Suprapubic skin (tissue), 3 donors: ENCODE measurements around the gene MOB3A.

Experiments
- POLR2AphosphoS5 ChIP-seq, 3 donors: sonication (generic); formaldehyde crosslinking; IDR thresholded peaks; one replicate each; pipeline ENCODE4 v1.6.1; 2017; ENCODE audit warnings: antibody characterized with exemption in 3 of 3
- TF ChIP-seq, protein P1 (sequence below), 2 donors: fragments of 200-600 bp in 1 of 2; fragments of 450-650 bp in 1 of 2; sonication (generic) in 1 of 2; IDR thresholded peaks; one replicate each; pipeline ENCODE4 v1.5.1; 2016 to 2019; ENCODE audit warnings: antibody characterized with exemption in 2 of 2, mild to moderate bottlenecking in 1 of 2, moderate library complexity in 1 of 2

DNA sequence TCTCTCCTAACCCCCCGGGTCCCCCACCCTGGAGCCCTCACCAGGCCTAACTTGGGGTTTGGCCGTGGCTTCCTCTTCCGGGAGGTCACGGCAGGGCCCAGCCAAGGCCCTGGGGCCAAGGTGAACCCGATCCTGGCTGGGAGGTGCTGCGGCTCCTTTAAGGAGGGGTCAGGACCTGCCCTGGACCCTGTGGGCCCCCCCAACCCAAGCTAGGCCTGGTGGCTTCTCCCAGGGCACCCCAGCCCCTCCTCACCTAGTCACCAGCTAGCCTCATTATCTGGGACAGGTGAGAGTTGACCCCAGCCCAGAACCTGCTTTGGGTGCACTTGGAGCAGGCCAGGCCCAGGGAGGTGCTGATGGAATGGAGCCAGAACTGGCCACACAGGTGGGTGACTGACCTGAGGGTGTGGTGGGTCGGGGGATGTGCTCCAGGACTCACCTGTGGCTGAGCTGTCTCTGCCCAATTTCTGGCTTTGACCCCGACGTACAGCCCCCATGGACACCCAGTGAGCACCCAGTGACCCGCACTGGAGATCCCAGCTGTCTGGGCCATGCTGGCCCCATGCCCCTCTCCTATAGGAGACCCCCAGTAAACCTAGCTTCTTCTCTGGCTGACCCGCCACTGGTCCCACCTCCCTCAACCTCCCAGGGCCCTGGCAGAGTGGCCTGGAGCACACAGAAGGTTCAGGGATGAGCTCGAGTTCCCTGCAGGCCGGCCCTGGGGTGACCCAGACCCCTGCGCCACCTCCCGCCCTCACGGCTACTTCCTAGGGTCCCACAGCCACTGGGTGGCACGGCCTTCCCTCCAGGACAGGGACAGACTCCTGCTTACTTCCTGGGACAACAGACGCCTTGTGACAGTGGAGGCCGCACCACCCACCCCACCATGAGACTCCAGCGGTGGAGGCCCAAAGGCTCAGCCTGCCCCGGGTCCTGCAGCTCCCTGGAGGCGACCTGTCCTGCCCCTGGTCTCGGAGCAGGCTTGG lies 38.3 kb downstream of the MOB3A start:
- no peak for TF ChIP-seq POLR2AphosphoS5 (IDR thresholded peaks at IDR 0.05)
- TF ChIP-seq, protein P1, sequence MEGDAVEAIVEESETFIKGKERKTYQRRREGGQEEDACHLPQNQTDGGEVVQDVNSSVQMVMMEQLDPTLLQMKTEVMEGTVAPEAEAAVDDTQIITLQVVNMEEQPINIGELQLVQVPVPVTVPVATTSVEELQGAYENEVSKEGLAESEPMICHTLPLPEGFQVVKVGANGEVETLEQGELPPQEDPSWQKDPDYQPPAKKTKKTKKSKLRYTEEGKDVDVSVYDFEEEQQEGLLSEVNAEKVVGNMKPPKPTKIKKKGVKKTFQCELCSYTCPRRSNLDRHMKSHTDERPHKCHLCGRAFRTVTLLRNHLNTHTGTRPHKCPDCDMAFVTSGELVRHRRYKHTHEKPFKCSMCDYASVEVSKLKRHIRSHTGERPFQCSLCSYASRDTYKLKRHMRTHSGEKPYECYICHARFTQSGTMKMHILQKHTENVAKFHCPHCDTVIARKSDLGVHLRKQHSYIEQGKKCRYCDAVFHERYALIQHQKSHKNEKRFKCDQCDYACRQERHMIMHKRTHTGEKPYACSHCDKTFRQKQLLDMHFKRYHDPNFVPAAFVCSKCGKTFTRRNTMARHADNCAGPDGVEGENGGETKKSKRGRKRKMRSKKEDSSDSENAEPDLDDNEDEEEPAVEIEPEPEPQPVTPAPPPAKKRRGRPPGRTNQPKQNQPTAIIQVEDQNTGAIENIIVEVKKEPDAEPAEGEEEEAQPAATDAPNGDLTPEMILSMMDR (IDR thresholded peaks at IDR 0.05): no peak
